HepG2 (cell line): ENCODE measurements around the gene C2. TPM values are rescaled to one million over a fixed set of nuclear protein-coding genes. Genes with fewer than 3 reads are reported as not detected.

Experiments used
- AHR ChIP-seq: IDR thresholded peaks from 2 replicates; pipeline ENCODE4 v1.6.1; 2018; ENCODE audit warnings: missing genetic modification reagents, missing compliant biosample characterization
- CENPT ChIP-seq: sonication (generic); formaldehyde crosslinking; IDR thresholded peaks from 2 replicates; pipeline ENCODE4 v1.8.0; 2022; ENCODE audit warnings: low read depth, mild to moderate bottlenecking, moderate library complexity, missing genetic modification reagents
- DNMT3B ChIP-seq: conservative IDR thresholded peaks from 2 replicates; pipeline ENCODE4 v1.6.1; 2016; ENCODE audit warnings: missing biosample characterization, control low read depth
- KAT8 ChIP-seq: IDR thresholded peaks from 2 replicates; pipeline ENCODE4 v1.6.1; 2016; ENCODE audit warnings: missing genetic modification reagents, missing compliant biosample characterization
- MNT ChIP-seq: fragments of 450-650 bp; IDR thresholded peaks from 2 replicates; pipeline ENCODE4 v1.6.1; 2016
- PAWR ChIP-seq: sonication (generic); formaldehyde crosslinking; IDR thresholded peaks from 2 replicates; pipeline ENCODE4 v1.4.0; 2020; ENCODE audit warnings: missing genetic modification reagents, mild to moderate bottlenecking, borderline replicate concordance
- RBAK ChIP-seq: sonication (generic); formaldehyde crosslinking; IDR thresholded peaks from 2 replicates; pipeline ENCODE4 v1.5.1; 2020; ENCODE audit warnings: mild to moderate bottlenecking, missing genetic modification reagents
- SOX13 ChIP-seq, 3 experiments: fragments of 450-650 bp in 1 of 3; sonication (generic) in 1 of 3; formaldehyde crosslinking in 1 of 3; IDR thresholded peaks in 2 of 3; conservative IDR thresholded peaks in 1 of 3; 2 replicates each; pipeline versions ENCODE4 v1.5.0 to v1.6.1; 2016 to 2020; ENCODE audit warnings: antibody characterized with exemption in 1 of 3, mild to moderate bottlenecking in 1 of 3, missing compliant biosample characterization in 1 of 3, missing genetic modification reagents in 1 of 3, moderate library complexity in 1 of 3
- TOPORS ChIP-seq: sonication (generic); formaldehyde crosslinking; IDR thresholded peaks from 2 replicates; pipeline ENCODE4 v1.8.0; 2023; ENCODE audit warnings: mild to moderate bottlenecking, missing genetic modification reagents
- ZNF205 ChIP-seq: IDR thresholded peaks from 2 replicates; pipeline ENCODE4 v1.6.1; 2018; ENCODE audit warnings: missing biosample characterization, missing genetic modification reagents
- ZNF547 ChIP-seq: sonication (generic); formaldehyde crosslinking; IDR thresholded peaks from 2 replicates; pipeline ENCODE4 v1.5.1; 2020; ENCODE audit warnings: mild to moderate bottlenecking, missing genetic modification reagents
- ZNF687 ChIP-seq: sonication (generic); formaldehyde crosslinking; IDR thresholded peaks from 2 replicates; pipeline ENCODE4 v1.5.1; 2020; ENCODE audit warnings: mild to moderate bottlenecking, missing genetic modification reagents, moderate library complexity
- polyA plus RNA-seq, 8 experiments: library from polyadenylated mRNA; depleted of rRNA in 3 of 8; stranded (reverse) in 7 of 8; unstranded in 1 of 8; fragments of >200 nt; fragmentation: Illumina TruSeq in 4 of 8; extraction: Trizol in 4 of 8; gene quantifications; 2 replicates each; pipeline versions ENCODE4 v1.2.1 to v1.2.3, GENCODE V29; 2011 to 2016; ENCODE audit warnings: low read depth in 4 of 8, missing spikeins in 1 of 8, mixed read lengths in 1 of 8; ENCODE audit not compliant: insufficient read depth in 1 of 8
- total RNA-seq, 5 experiments: library from RNA; depleted of rRNA; stranded (reverse); fragments of >200 nt; fragmentation: Illumina TruSeq; extraction: Trizol; gene quantifications; 2 replicates each; pipeline ENCODE4 v1.2.3, GENCODE V29; 2016; ENCODE audit warnings: low read depth in 1 of 5
- TF ChIP-seq, protein P1 (sequence below): IDR thresholded peaks from 2 replicates; pipeline ENCODE4 v1.6.1; 2016; ENCODE audit warnings: low read depth, missing genetic modification reagents, missing compliant biosample characterization
- TF ChIP-seq, protein P2 (sequence below): sonication (generic); formaldehyde crosslinking; IDR thresholded peaks from 2 replicates; pipeline ENCODE4 v1.9.0; 2021; ENCODE audit warnings: missing genetic modification reagents, mild to moderate bottlenecking, borderline replicate concordance
- TF ChIP-seq, protein P3 (sequence below): sonication (generic); formaldehyde crosslinking; IDR thresholded peaks from 2 replicates; pipeline ENCODE4 v1.5.0; 2020; ENCODE audit warnings: missing genetic modification reagents

C2 gene
- total and polyA plus RNA-seq, 2 of the 13 experiments (the other 11 are each of a cell fraction or from before 2014, with no cell fraction given) = 165 to 307 TPM

DNA sequence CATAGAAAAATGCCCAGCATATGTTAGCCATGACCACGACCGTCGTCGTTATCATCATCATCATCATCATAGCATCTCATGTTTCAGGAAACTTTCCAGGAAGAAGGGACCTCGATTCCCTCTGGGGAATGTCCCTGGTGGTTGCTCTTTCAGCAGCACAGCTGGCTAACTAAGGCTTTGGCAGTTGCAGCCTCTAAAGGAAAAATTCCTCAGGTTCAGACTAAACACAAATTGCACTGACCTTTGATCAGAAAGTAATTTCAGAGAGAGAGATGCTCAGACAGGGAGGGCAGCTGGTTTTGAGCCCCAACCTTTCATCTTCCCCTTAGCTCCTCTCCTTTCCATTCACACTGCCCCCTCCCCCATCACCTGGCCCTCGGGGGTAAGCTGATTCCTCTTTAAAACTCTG, 12.7 kb downstream of the C2 start (continued):
- TF ChIP-seq MNT = no peak
- TF ChIP-seq CENPT (CRISPR knock-in tag) = no peak
- TF ChIP-seq ZNF205 (CRISPR knock-in tag) = no peak
- TF ChIP-seq SOX13 (IDR thresholded peaks at IDR 0.05) = no peak
- TF ChIP-seq SOX13 (CRISPR knock-in tag; conservative IDR thresholded peaks at IDR 0.05 in 1 of 2, IDR thresholded peaks at IDR 0.05 in 1 of 2) = no peak; a peak in 1 of 4 replicates
- TF ChIP-seq, protein P1, sequence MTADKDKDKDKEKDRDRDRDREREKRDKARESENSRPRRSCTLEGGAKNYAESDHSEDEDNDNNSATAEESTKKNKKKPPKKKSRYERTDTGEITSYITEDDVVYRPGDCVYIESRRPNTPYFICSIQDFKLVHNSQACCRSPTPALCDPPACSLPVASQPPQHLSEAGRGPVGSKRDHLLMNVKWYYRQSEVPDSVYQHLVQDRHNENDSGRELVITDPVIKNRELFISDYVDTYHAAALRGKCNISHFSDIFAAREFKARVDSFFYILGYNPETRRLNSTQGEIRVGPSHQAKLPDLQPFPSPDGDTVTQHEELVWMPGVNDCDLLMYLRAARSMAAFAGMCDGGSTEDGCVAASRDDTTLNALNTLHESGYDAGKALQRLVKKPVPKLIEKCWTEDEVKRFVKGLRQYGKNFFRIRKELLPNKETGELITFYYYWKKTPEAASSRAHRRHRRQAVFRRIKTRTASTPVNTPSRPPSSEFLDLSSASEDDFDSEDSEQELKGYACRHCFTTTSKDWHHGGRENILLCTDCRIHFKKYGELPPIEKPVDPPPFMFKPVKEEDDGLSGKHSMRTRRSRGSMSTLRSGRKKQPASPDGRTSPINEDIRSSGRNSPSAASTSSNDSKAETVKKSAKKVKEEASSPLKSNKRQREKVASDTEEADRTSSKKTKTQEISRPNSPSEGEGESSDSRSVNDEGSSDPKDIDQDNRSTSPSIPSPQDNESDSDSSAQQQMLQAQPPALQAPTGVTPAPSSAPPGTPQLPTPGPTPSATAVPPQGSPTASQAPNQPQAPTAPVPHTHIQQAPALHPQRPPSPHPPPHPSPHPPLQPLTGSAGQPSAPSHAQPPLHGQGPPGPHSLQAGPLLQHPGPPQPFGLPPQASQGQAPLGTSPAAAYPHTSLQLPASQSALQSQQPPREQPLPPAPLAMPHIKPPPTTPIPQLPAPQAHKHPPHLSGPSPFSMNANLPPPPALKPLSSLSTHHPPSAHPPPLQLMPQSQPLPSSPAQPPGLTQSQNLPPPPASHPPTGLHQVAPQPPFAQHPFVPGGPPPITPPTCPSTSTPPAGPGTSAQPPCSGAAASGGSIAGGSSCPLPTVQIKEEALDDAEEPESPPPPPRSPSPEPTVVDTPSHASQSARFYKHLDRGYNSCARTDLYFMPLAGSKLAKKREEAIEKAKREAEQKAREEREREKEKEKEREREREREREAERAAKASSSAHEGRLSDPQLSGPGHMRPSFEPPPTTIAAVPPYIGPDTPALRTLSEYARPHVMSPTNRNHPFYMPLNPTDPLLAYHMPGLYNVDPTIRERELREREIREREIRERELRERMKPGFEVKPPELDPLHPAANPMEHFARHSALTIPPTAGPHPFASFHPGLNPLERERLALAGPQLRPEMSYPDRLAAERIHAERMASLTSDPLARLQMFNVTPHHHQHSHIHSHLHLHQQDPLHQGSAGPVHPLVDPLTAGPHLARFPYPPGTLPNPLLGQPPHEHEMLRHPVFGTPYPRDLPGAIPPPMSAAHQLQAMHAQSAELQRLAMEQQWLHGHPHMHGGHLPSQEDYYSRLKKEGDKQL (CRISPR knock-in tag) = no peak
- TF ChIP-seq, protein P2, sequence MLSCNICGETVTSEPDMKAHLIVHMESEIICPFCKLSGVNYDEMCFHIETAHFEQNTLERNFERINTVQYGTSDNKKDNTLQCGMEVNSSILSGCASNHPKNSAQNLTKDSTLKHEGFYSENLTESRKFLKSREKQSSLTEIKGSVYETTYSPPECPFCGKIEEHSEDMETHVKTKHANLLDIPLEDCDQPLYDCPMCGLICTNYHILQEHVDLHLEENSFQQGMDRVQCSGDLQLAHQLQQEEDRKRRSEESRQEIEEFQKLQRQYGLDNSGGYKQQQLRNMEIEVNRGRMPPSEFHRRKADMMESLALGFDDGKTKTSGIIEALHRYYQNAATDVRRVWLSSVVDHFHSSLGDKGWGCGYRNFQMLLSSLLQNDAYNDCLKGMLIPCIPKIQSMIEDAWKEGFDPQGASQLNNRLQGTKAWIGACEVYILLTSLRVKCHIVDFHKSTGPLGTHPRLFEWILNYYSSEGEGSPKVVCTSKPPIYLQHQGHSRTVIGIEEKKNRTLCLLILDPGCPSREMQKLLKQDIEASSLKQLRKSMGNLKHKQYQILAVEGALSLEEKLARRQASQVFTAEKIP = no peak
- peak; percentile 20; the same call in 1 of the 2 replicates for TF ChIP-seq RBAK (CRISPR knock-in tag)
- no peak for TF ChIP-seq AHR (CRISPR knock-in tag)
- TF ChIP-seq KAT8 = no peak
- TF ChIP-seq, protein P3, sequence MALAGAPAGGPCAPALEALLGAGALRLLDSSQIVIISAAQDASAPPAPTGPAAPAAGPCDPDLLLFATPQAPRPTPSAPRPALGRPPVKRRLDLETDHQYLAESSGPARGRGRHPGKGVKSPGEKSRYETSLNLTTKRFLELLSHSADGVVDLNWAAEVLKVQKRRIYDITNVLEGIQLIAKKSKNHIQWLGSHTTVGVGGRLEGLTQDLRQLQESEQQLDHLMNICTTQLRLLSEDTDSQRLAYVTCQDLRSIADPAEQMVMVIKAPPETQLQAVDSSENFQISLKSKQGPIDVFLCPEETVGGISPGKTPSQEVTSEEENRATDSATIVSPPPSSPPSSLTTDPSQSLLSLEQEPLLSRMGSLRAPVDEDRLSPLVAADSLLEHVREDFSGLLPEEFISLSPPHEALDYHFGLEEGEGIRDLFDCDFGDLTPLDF = no peak
- TF ChIP-seq DNMT3B = no peak
- TF ChIP-seq ZNF687 = no peak
- TF ChIP-seq ZNF547 (CRISPR knock-in tag) = 0 out of 2 replicates have a peak, but pooled peaks have one; percentile 46
- no peak for TF ChIP-seq PAWR (CRISPR knock-in tag)
- TF ChIP-seq TOPORS (CRISPR knock-in tag) = no peak
